Breast epithelium (tissue), 4 donors: ENCODE data around the gene CHCHD5. TPM values are rescaled to one million over a fixed set of nuclear protein-coding genes. Genes with fewer than 3 reads are reported as not detected.
"Not testable (repeated sequence)": the region's sequence is repeated elsewhere in the genome, so short reads cannot be mapped to it uniquely, and the experiment has no call there.

Experiments used
- DNase-seq, 2 donors: peaks; one replicate each; pipeline ENCODE4 v3.0.0-alpha.2; 2019; ENCODE audit warnings: low spot score in 2 of 2
- H3K27ac ChIP-seq, 2 donors: fragments of 200-600 bp; sonication (generic) in 1 of 2; one replicate each; pipeline ENCODE4 v1.5.1; 2016 to 2019; ENCODE audit warnings: mild to moderate bottlenecking in 1 of 2
- H3K27me3 ChIP-seq, 2 donors: fragments of 200-600 bp; sonication (generic) in 1 of 2; one replicate each; pipeline versions ENCODE4 v1.5.1 to v1.6.0; 2017 to 2019; ENCODE audit warnings: control low read depth in 1 of 2, mild to moderate bottlenecking in 1 of 2
- H3K36me3 ChIP-seq: fragments of 200-600 bp; one replicate; pipeline ENCODE4 v1.5.1; 2019
- H3K4me1 ChIP-seq, 2 donors: fragments of 200-600 bp; sonication (generic); one replicate each; pipeline ENCODE4 v1.5.1; 2016 to 2019; ENCODE audit warnings: control low read depth in 1 of 2
- H3K4me3 ChIP-seq, 3 donors: fragments of 200-600 bp; sonication (generic); 1 replicate in 2 of 3; 2 replicates in 1 of 3; pipeline ENCODE4 v1.5.1; 2016 to 2019; ENCODE audit warnings: mild to moderate bottlenecking in 3 of 3, moderate library complexity in 2 of 3
- H3K9me3 ChIP-seq, 2 donors: fragments of 200-600 bp; sonication (generic) in 1 of 2; one replicate each; pipeline ENCODE4 v1.5.1; 2016 to 2019; ENCODE audit warnings: control low read depth in 1 of 2
- POLR2A ChIP-seq: fragments of 450-650 bp; IDR thresholded peaks from one replicate; pipeline ENCODE4 v1.6.1; 2016; ENCODE audit warnings: antibody characterized with exemption, mild to moderate bottlenecking, moderate library complexity
- POLR2AphosphoS5 ChIP-seq, 3 donors: sonication (generic); formaldehyde crosslinking; IDR thresholded peaks; one replicate each; pipeline ENCODE4 v1.6.1; 2017; ENCODE audit warnings: antibody characterized with exemption in 3 of 3
- intact Hi-C: fragments of 100-400 bp; cut with DNase I; formaldehyde crosslinking; loops from one replicate; pipeline ENCODE4 v1.15.1; 2023; ENCODE audit warnings: low total_unique reads
- total RNA-seq, 3 donors: library from RNA; depleted of rRNA; stranded (reverse); fragments of >200 nt; gene quantifications; one replicate each; pipeline ENCODE4 v1.1.0, GENCODE V29; 2016
- TF ChIP-seq, protein P1 (sequence below), 3 donors: fragments of 450-650 bp; IDR thresholded peaks; one replicate each; pipeline ENCODE4 v1.5.1; 2016 to 2017; ENCODE audit warnings: antibody characterized with exemption in 3 of 3, mild to moderate bottlenecking in 3 of 3, moderate library complexity in 3 of 3

CHCHD5 gene
- total RNA-seq, 3 donors from 2014 or later = 19.0 to 20.2 (median 19.5) TPM

DNA sequence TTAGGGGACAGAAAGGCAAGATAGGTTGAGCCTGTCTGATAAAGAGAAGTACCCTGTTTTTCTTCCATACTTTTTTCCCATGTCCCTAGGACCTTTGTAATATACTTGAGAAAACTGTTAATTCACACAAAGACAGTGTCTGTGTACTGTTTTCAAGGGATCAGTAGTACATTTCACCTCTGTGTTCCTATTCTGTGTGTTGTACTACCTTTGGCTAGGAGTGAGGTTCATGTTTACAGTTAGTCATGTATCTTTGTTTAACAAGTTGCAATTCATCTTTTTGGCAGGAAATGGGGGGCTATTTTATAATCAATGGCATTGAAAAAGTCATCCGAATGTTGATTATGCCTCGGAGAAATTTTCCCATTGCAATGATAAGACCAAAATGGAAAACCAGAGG is 35.4 kb upstream of the CHCHD5 start:
- no peaks in the 10 kb centered on the region for H3K36me3 ChIP-seq
- H3K4me1 ChIP-seq = no peaks in the 10 kb centered on the region
- H3K27ac ChIP-seq = no peak overlapping the region
- intact Hi-C loops = no loop called here
- H3K27me3 ChIP-seq = no peaks in the 10 kb centered on the region
- no peak overlapping the region for H3K4me3 ChIP-seq
- no peak for DNase-seq
- no peak for TF ChIP-seq POLR2AphosphoS5 (IDR thresholded peaks at IDR 0.05)
- TF ChIP-seq, protein P1, sequence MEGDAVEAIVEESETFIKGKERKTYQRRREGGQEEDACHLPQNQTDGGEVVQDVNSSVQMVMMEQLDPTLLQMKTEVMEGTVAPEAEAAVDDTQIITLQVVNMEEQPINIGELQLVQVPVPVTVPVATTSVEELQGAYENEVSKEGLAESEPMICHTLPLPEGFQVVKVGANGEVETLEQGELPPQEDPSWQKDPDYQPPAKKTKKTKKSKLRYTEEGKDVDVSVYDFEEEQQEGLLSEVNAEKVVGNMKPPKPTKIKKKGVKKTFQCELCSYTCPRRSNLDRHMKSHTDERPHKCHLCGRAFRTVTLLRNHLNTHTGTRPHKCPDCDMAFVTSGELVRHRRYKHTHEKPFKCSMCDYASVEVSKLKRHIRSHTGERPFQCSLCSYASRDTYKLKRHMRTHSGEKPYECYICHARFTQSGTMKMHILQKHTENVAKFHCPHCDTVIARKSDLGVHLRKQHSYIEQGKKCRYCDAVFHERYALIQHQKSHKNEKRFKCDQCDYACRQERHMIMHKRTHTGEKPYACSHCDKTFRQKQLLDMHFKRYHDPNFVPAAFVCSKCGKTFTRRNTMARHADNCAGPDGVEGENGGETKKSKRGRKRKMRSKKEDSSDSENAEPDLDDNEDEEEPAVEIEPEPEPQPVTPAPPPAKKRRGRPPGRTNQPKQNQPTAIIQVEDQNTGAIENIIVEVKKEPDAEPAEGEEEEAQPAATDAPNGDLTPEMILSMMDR (IDR thresholded peaks at IDR 0.05) = no peak
- no peak for TF ChIP-seq POLR2A
- H3K9me3 ChIP-seq = no peaks in the 10 kb centered on the region

- intact Hi-C loops = no loop called here
Measured at GRCh38 chr2:112566104-112566503, 18.3 kb upstream of the CHCHD5 start.

DNA sequence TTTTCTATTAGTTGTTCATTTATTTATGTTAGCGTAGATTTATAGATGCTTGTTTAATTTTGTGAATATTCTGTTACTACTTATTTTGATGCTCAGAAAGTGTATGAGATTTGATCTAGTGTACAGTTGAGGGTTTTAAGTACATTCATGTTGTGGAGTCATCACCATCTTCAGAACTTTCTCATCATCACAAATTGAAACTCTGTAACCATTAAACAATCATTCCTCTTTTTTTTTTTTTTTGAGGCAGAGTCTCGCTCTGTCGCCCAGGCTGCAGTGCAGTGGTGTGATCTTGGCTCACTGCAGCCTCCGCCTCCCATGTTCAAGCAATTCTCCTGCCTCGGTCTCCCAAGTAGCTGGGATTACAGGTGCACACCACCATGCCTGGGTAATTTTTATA is 17.9 kb upstream of the CHCHD5 start:
- DNase-seq, H3K27me3 ChIP-seq, H3K4me3 ChIP-seq, H3K9me3 ChIP-seq, H3K4me1 ChIP-seq, H3K27ac ChIP-seq, intact Hi-C loops: not testable (repeated sequence)
- peaks cover 19% of the 10 kb centered on the region for H3K36me3 ChIP-seq

More at GRCh38 chr2:112566104-112566503, 18.3 kb upstream of the CHCHD5 start:
- Histone ChIP-seq H3K4me1 (no peaks in the 10 kb centered on the region), H3K36me3 (peaks cover 19% of the 10 kb centered on the region), H3K4me3 (no peak overlapping the region), H3K27ac (no peak overlapping the region), H3K9me3 (no peaks in the 10 kb centered on the region), H3K27me3 (no peaks in the 10 kb centered on the region)
- TF ChIP-seq POLR2A (no peak), POLR2AphosphoS5 (IDR thresholded peaks at IDR 0.05) (no peak)
- TF ChIP-seq, protein P1 (IDR thresholded peaks at IDR 0.05) = no peak
- DNase-seq = no peak

DNA sequence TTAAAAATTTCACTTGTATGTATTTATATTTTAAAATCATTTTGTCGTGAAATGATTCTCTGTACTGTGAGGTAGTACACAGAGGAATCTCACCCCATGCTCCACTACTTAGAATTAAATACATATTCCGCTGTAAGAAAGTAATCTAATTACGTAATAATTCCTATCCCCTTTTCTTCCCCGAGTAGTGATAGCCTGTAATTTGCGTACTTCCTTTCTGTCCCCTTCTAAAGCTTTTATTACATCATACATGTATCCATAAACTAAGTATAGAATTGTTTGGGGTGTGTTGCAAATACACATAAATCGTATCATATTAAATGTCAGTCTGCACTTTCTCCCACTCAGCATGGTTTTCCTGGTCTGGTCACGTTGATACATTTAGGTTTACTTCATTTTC is 12.4 kb upstream of the CHCHD5 start:
- no peaks in the 10 kb centered on the region for H3K9me3 ChIP-seq
- no peaks in the 10 kb centered on the region for H3K4me1 ChIP-seq
- intact Hi-C loops = no loop called here
- H3K27me3 ChIP-seq = no peaks in the 10 kb centered on the region
- H3K36me3 ChIP-seq = peaks cover 19% of the 10 kb centered on the region
- H3K27ac ChIP-seq = no peak overlapping the region
- no peak overlapping the region for H3K4me3 ChIP-seq
- no peak for DNase-seq
- TF ChIP-seq, protein P1 (IDR thresholded peaks at IDR 0.05) = no peak
- TF ChIP-seq POLR2A = no peak

DNA sequence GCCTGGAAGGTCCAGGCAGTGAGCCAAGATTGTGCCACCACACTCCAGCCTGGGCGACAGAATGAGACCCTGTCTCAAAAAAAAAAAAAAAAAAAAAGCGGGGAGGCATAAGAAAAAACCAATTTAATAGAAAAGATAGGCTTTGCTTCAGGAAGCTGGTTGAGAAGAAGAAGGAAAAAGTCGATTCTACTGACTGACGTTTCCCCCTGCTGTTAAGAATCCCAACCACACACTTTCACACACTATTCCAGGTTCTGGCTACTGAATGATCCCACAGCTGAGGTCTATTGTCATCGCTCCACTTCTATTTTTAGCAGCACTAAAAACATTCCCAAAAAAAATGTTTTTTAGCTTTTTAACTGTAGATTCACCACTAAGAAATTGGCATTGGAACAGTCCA is 6.7 kb upstream of the CHCHD5 start:
- TF ChIP-seq, protein P1 (IDR thresholded peaks at IDR 0.05) = no peak
- TF ChIP-seq POLR2A (no peak), POLR2AphosphoS5 (IDR thresholded peaks at IDR 0.05) (no peak)
- H3K4me1 ChIP-seq = no peaks in the 10 kb centered on the region
- H3K27me3 ChIP-seq = no peaks in the 10 kb centered on the region
- no peak overlapping the region for H3K27ac ChIP-seq
- intact Hi-C loops = no loop called here
- no peak overlapping the region for H3K4me3 ChIP-seq
- no peak for DNase-seq
- H3K36me3 ChIP-seq = no peaks in the 10 kb centered on the region
- no peaks in the 10 kb centered on the region for H3K9me3 ChIP-seq

DNA sequence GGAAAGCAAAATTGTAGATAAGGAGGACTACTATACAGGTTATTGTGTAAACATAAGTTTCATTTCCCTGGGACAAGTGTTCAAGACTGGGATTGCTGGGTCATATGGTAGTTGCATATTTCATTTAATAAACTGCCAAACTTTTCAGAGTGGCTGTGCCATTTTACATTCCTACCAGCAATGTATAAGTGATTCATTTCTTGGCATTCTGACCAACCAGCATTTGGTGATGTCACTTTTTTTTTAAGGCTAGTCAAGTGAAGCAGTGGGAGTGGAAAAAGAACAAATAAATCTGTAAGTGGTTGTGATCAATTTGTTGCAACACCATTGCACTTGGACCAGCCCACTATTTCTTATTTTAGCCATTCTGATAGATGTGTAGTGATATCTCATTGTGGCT is 5.2 kb upstream of the CHCHD5 start:
- H3K27me3 ChIP-seq = no peaks in the 10 kb centered on the region
- H3K36me3 ChIP-seq = no peaks in the 10 kb centered on the region
- no peaks in the 10 kb centered on the region for H3K4me1 ChIP-seq
- no peak for TF ChIP-seq POLR2A
- TF ChIP-seq, protein P1 (IDR thresholded peaks at IDR 0.05) = no peak
- no peak overlapping the region for H3K4me3 ChIP-seq
- intact Hi-C loops = no loop called here
- no peak overlapping the region for H3K27ac ChIP-seq
- DNase-seq = no peak
- no peaks in the 10 kb centered on the region for H3K9me3 ChIP-seq
